Ovary (tissue), 9 donors: ENCODE measurements around the gene RALGPS1. TPM values are rescaled to one million over a fixed set of nuclear protein-coding genes. Genes with fewer than 3 reads are reported as not detected.

Experiments
- DNase-seq, 5 donors: peaks; one replicate each; pipeline ENCODE4 v3.0.0-alpha.2; 2019 to 2020
- H3K27ac ChIP-seq, 2 donors: fragments of 200-600 bp; one replicate each; pipeline versions ENCODE4 v1.5.1 to v1.8.0; 2019 to 2022
- H3K27me3 ChIP-seq: fragments of 200-600 bp; one replicate; pipeline ENCODE4 v1.8.0; 2022
- H3K36me3 ChIP-seq: fragments of 200-600 bp; sonication (generic); one replicate; pipeline ENCODE4 v1.5.1; 2019
- H3K4me1 ChIP-seq: one replicate; pipeline ENCODE4 v1.8.1; 2013; ENCODE audit warnings: mild to moderate bottlenecking, moderate library complexity; ENCODE audit not compliant: insufficient read depth
- H3K4me3 ChIP-seq: fragments of 200-600 bp; sonication (generic); one replicate; pipeline ENCODE4 v1.5.1; 2017
- H3K9me3 ChIP-seq, 2 donors: fragments of 200-600 bp in 1 of 2; sonication (generic) in 1 of 2; one replicate each; pipeline versions ENCODE4 v1.5.1 to v1.8.1; 2013 to 2019; ENCODE audit warnings: mild to moderate bottlenecking in 1 of 2, moderate library complexity in 1 of 2
- EP300 ChIP-seq: sonication (generic); formaldehyde crosslinking; IDR thresholded peaks from one replicate; pipeline ENCODE4 v1.6.1; 2017; ENCODE audit warnings: antibody characterized with exemption
- POLR2A ChIP-seq: fragments of 450-650 bp; IDR thresholded peaks from one replicate; pipeline ENCODE4 v1.6.1; 2017; ENCODE audit warnings: antibody characterized with exemption, mild to moderate bottlenecking, moderate library complexity
- WGBS, 3 donors: extraction: QIAGEN DNeasy Blood & Tissue Kit in 1 of 3; methylation state at CpG; one replicate each; pipeline versions ENCODE4 v1.1.5 to v1.1.7; 2013 to 2017; 5-methylcytosine and 5-hydroxymethylcytosine counted together
- intact Hi-C, 4 donors: fragments of 100-400 bp; cut with DNase I; formaldehyde crosslinking; loops; one replicate each; pipeline versions ENCODE4 v1.11.0 to v1.15.1; 2022 to 2023
- polyA plus RNA-seq, 2 donors: library from polyadenylated mRNA; stranded (reverse); fragments of 200-250 nt in 1 of 2; fragments of 350-450 nt in 1 of 2; fragmentation: Illumina TruSeq in 1 of 2; extraction: RNeasy Lipid Tissue Mini Kit (QIAGEN cat#74804) in 1 of 2; gene quantifications; one replicate each; pipeline ENCODE4 v1.2.3, GENCODE V29; 2013 to 2014
- total RNA-seq, 7 donors: library from RNA; depleted of rRNA in 2 of 7; stranded (reverse); fragments of >200 nt in 2 of 7; fragmentation: NEBNext Ultra II Directional in 3 of 7; extraction: Animal tissue kit (Norgen Biotek cat#: 25700) in 3 of 7; gene quantifications; one replicate each; pipeline versions ENCODE4 v1.1.0 to v1.2.4, GENCODE V29; 2016 to 2023
- TF ChIP-seq, protein P1 (sequence below), 3 donors: fragments of 450-650 bp in 2 of 3; fragments of 200-600 bp in 1 of 3; IDR thresholded peaks; one replicate each; pipeline versions ENCODE4 v1.5.1 to v1.8.0; 2016 to 2022; ENCODE audit warnings: antibody characterized with exemption in 3 of 3, mild to moderate bottlenecking in 1 of 3
- donor health status: DM: no; HTN: no; CAD: no; lungs with moderate emphysema.
- donor health status: DM: no; HTN: no; CAD: no.
- donor health status: Bipolar disorder and iron deficiency.
- donor health status: DM: yes; HTN: yes; CAD: no.
- donor health status: DM: no; HTN: no; CAD: no.
- donor health status: DM: yes; HTN: yes; CAD: no.

Gene RALGPS1
- total and polyA plus RNA-seq, 9 donors, result 2.3 to 13.1 (median 6.9) TPM

DNA sequence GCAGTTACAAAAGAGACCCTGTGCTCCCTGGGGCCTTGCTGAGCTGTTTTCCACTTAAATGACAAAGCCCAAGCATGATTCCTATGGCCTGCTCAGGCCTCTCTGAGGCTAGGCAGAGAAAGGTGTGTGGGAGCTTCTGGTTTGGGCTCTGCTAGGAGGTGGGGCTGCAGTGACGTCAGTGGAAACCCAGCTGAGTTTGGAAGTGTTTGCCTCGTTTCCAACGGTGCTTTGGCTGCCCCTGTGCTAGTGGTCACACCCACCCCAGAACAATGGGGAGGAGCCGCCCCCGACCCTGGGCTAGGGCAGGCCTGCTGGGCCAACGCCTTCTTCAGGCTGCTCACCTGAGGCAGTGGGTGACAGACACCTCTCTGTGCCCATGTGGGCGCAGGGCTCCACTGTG is 197.5 kb downstream of the RALGPS1 start:
- no peaks in the 10 kb centered on the region for H3K9me3 ChIP-seq
- no peaks in the 10 kb centered on the region for H3K36me3 ChIP-seq
- DNase-seq, result peak in 4 of 5 donors; percentile 61 to 85 (median 76)
- intact Hi-C loops, result no loop called here
- H3K4me1 ChIP-seq, result peaks cover 16% of the 10 kb centered on the region
- H3K4me3 ChIP-seq, result no peak overlapping the region
- no peaks in the 10 kb centered on the region for H3K27me3 ChIP-seq
- no peak for TF ChIP-seq EP300
- TF ChIP-seq POLR2A, result peak; percentile 31
- TF ChIP-seq, protein P1, sequence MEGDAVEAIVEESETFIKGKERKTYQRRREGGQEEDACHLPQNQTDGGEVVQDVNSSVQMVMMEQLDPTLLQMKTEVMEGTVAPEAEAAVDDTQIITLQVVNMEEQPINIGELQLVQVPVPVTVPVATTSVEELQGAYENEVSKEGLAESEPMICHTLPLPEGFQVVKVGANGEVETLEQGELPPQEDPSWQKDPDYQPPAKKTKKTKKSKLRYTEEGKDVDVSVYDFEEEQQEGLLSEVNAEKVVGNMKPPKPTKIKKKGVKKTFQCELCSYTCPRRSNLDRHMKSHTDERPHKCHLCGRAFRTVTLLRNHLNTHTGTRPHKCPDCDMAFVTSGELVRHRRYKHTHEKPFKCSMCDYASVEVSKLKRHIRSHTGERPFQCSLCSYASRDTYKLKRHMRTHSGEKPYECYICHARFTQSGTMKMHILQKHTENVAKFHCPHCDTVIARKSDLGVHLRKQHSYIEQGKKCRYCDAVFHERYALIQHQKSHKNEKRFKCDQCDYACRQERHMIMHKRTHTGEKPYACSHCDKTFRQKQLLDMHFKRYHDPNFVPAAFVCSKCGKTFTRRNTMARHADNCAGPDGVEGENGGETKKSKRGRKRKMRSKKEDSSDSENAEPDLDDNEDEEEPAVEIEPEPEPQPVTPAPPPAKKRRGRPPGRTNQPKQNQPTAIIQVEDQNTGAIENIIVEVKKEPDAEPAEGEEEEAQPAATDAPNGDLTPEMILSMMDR (IDR thresholded peaks at IDR 0.05), result no peak
- peak overlapping the region; percentile 32 to 45 for H3K27ac ChIP-seq
- 44 to 52% (median 45%) methylated on average over 7 of the region's 7 CpGs for WGBS, 3 donors

DNA sequence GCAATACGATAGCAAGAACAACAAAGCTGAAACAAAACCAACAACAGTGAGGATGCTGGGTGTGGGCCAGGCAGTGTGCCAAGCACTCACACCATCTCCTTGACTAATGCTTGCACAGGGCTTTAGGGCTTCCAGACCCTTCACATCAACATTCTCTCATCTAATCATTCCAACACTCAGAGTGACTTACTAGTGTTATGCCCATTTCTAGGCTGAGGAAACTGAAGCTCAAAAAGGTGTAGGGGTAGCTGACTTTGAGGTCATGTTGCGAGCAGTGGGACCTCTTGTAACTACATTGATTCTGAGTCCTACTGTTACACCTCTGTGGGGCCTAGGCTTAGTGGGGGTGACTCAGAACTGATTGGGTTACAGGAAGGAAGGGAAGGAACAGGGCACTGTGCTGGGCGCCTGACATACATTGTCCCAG is 198.2 kb downstream of the RALGPS1 start:
- WGBS, 3 donors, result 79 to 87% (median 80%) methylated on average over 3 of the region's 3 CpGs
- DNase-seq, result peak in 1 of 5 donors; percentile 54
- Histone ChIP-seq H3K27ac (no peak overlapping the region), H3K9me3 (no peaks in the 10 kb centered on the region), H3K4me1 (peaks cover 16% of the 10 kb centered on the region), H3K36me3 (no peaks in the 10 kb centered on the region), H3K4me3 (no peak overlapping the region), H3K27me3 (no peaks in the 10 kb centered on the region)
- TF ChIP-seq, protein P1 (IDR thresholded peaks at IDR 0.05), result no peak
- no peak for TF ChIP-seq POLR2A
- TF ChIP-seq EP300, result no peak
- intact Hi-C loops, result no loop called here

DNA sequence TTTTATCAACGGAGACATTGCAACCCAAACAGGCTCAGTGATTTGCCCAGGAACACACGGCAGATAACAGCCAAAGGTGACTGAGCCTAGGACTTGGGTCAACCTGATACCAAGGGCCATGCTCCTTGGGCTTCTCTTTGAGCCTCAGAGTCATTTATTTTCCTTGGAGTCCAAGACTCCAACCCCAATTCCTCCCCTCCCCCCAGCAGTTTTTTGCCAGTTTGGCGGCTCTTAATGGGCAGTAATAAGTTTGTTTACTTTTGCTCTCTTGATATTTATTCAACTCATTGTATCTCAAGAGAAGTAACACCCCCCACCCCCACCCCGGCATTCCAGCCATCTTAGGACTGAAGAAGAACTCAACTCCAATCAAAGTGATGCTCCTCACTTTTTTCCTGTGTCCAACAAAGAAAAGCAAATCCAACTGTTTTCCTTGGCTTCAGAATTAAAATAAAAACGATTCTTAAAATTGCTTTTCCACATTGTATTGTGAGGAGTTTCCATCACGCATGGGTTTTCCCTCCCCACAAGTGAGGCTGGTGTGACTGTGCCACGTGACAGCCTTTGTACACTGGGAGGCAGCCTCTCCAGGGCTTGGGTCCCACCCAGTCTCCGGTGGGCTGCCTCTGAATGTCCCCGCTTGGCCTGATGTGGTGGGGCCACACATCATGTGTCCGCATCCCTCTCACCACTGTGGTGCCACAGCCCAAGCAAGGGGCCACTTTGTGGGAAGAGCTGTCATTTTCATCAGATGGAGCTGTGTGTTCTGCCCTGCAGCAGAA is 198.8 kb downstream of the RALGPS1 start:
- DNase-seq, result peak in 1 of 5 donors; percentile 15
- H3K9me3 ChIP-seq, result no peaks in the 10 kb centered on the region
- no peak overlapping the region for H3K4me3 ChIP-seq
- H3K27me3 ChIP-seq, result no peaks in the 10 kb centered on the region
- 78 to 83% (median 80%) methylated on average over 10 of the region's 10 CpGs for WGBS, 3 donors
- intact Hi-C loops, result no loop called here
- TF ChIP-seq POLR2A (no peak), EP300 (no peak)
- TF ChIP-seq, protein P1 (IDR thresholded peaks at IDR 0.05), result no peak
- no peaks in the 10 kb centered on the region for H3K36me3 ChIP-seq
- peaks cover 16% of the 10 kb centered on the region for H3K4me1 ChIP-seq
- H3K27ac ChIP-seq, result no peak overlapping the region

DNA sequence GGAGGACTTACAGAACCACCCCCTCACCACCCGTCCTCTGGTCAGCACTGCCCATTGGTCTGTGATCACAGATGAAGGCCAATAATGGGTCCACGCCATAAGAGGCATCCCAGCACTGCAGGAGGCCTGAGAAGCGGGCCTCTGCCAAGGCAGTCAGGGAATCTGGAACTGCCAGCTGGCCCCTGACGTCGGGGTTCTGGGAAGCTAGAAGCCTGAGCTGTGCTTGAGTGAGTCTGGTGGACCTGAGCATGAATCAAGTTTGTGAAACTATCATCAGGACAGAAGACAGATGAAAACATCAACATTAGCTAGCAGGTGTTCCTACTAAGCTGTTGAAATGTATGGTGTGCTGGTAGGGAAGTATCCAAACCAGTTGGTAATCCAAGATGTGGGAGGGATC is 200.0 kb downstream of the RALGPS1 start:
- Histone ChIP-seq H3K9me3 (no peaks in the 10 kb centered on the region), H3K27ac (no peak overlapping the region), H3K4me3 (no peak overlapping the region), H3K4me1 (peaks cover 20% of the 10 kb centered on the region), H3K36me3 (no peaks in the 10 kb centered on the region), H3K27me3 (no peaks in the 10 kb centered on the region)
- WGBS, 3 donors, result 75 to 93% (median 92%) methylated on average over 5 of the region's 5 CpGs
- no peak for DNase-seq
- no peak for TF ChIP-seq EP300
- no peak for TF ChIP-seq POLR2A
- TF ChIP-seq, protein P1 (IDR thresholded peaks at IDR 0.05), result no peak
- intact Hi-C loops, result no loop called here
